Endodermal cell (in vitro differentiated cells): ENCODE measurements around the gene AADAT. TPM values are rescaled to one million over a fixed set of nuclear protein-coding genes. Genes with fewer than 3 reads are reported as not detected.

ENCODE experiments used
- DNase-seq: peaks from one replicate; pipeline ENCODE4 v3.0.0-alpha.2; 2017
- H3K27ac ChIP-seq: 2 replicates; pipeline ENCODE4 v1.5.1; 2013; ENCODE audit warnings: mild to moderate bottlenecking, low read depth, low read length, moderate library complexity
- H3K27me3 ChIP-seq: 2 replicates; pipeline ENCODE4 v1.6.1; 2013; ENCODE audit warnings: mild to moderate bottlenecking, low read length, moderate library complexity; ENCODE audit not compliant: insufficient read depth, control insufficient read depth, poor library complexity, severe bottlenecking
- H3K36me3 ChIP-seq: 2 replicates; pipeline ENCODE4 v1.7.0; 2013; ENCODE audit warnings: mild to moderate bottlenecking, low read length, moderate library complexity; ENCODE audit not compliant: control insufficient read depth, insufficient read depth
- H3K4me1 ChIP-seq: one replicate; pipeline ENCODE4 v1.7.0; 2013; ENCODE audit warnings: low read length; ENCODE audit not compliant: control insufficient read depth, insufficient read depth
- H3K4me3 ChIP-seq: 2 replicates; pipeline ENCODE4 v1.5.1; 2013; ENCODE audit warnings: mild to moderate bottlenecking, low read length, moderate library complexity
- H3K9ac ChIP-seq: 2 replicates; pipeline ENCODE4 v1.6.1; 2013; ENCODE audit warnings: mild to moderate bottlenecking, low read length, moderate library complexity; ENCODE audit not compliant: poor library complexity, severe bottlenecking; ENCODE audit errors: extremely low read depth
- H3K9me3 ChIP-seq: 2 replicates; pipeline ENCODE4 v1.6.1; 2013; ENCODE audit warnings: mild to moderate bottlenecking, low read length, moderate library complexity; ENCODE audit not compliant: control insufficient read depth
- H3K27ac Mint-ChIP-seq: 2 replicates; pipeline ENCODE4 v1.8.0; 2020; ENCODE audit warnings: mixed read lengths
- H3K27me3 Mint-ChIP-seq: 2 replicates; pipeline ENCODE4 v1.8.0; 2021; ENCODE audit warnings: mild to moderate bottlenecking, mixed read lengths; ENCODE audit not compliant: insufficient read depth
- H3K36me3 Mint-ChIP-seq: 2 replicates; pipeline ENCODE4 v1.8.0; 2020; ENCODE audit warnings: low read depth, mixed read lengths
- H3K4me1 Mint-ChIP-seq: 2 replicates; pipeline ENCODE4 v1.8.0; 2020; ENCODE audit warnings: mixed read lengths
- H3K4me3 Mint-ChIP-seq: 2 replicates; pipeline ENCODE4 v1.8.0; 2020; ENCODE audit warnings: mild to moderate bottlenecking, moderate library complexity, mixed read lengths
- H3K9me3 Mint-ChIP-seq: 2 replicates; pipeline ENCODE4 v1.8.0; 2020; ENCODE audit warnings: mild to moderate bottlenecking, mixed read lengths
- WGBS, 2 experiments: methylation state at CpG; one replicate each; pipeline versions ENCODE4 v1.1.5 to v1.1.7; 2013; ENCODE audit warnings: missing lambda C conversion rate in 2 of 2, mixed read lengths in 1 of 2; ENCODE audit not compliant: insufficient coverage in 1 of 2, insufficient read length in 1 of 2; 5-methylcytosine and 5-hydroxymethylcytosine counted together
- total RNA-seq, 2 donors: library from RNA; stranded (reverse); fragmentation: NEBNext Ultra II Directional in 1 of 2; extraction: Animal tissue kit (Norgen Biotek cat#: 25700) in 1 of 2; gene quantifications; 2 replicates in 1 of 2; 3 replicates in 1 of 2; pipeline ENCODE4 v1.2.1, GENCODE V29; 2021
- TF ChIP-seq, protein P1 (sequence below): fragments of 200-600 bp; sonication (generic); conservative IDR thresholded peaks from 2 replicates; pipeline ENCODE4 v1.5.0; 2021; ENCODE audit warnings: antibody characterized with exemption, mild to moderate bottlenecking

The AADAT gene
- total RNA-seq, 2 donors from 2014 or later: 34.4 to 42.3 TPM

DNA sequence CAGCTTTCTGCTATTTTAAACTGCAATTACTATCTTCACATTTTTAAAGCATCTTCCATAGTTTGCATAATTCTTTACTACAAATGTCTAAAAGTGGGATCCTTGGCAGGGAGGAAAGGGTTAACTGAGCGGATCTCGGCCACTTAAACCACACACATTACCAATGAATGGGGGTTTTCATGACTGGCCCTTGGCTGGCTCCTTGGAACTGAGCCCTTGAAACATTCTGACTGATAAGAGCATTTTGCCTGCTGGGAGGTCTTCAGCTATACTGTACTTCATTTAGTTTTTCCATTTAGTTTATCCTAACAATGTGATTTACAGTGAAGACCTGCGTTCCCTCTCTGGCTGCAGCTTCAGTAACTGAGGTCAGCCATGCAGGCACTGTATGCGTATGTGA, 31.9 kb downstream of the AADAT start:
- H3K27ac Mint-ChIP-seq: peak overlapping the region; percentile 28
- peaks cover 20% of the 10 kb centered on the region for H3K4me1 Mint-ChIP-seq
- H3K27me3 ChIP-seq: no peaks in the 10 kb centered on the region
- H3K27me3 Mint-ChIP-seq: no peaks in the 10 kb centered on the region
- TF ChIP-seq, protein P1, sequence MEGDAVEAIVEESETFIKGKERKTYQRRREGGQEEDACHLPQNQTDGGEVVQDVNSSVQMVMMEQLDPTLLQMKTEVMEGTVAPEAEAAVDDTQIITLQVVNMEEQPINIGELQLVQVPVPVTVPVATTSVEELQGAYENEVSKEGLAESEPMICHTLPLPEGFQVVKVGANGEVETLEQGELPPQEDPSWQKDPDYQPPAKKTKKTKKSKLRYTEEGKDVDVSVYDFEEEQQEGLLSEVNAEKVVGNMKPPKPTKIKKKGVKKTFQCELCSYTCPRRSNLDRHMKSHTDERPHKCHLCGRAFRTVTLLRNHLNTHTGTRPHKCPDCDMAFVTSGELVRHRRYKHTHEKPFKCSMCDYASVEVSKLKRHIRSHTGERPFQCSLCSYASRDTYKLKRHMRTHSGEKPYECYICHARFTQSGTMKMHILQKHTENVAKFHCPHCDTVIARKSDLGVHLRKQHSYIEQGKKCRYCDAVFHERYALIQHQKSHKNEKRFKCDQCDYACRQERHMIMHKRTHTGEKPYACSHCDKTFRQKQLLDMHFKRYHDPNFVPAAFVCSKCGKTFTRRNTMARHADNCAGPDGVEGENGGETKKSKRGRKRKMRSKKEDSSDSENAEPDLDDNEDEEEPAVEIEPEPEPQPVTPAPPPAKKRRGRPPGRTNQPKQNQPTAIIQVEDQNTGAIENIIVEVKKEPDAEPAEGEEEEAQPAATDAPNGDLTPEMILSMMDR: no peak
- no peak overlapping the region for H3K9ac ChIP-seq
- no peaks in the 10 kb centered on the region for H3K9me3 ChIP-seq
- peaks cover 56% of the 10 kb centered on the region for H3K36me3 ChIP-seq
- WGBS, 2 experiments: 79 to 83% methylated on average over 4 of the region's 4 CpGs
- no peak for DNase-seq
- no peak overlapping the region for H3K4me3 ChIP-seq
- peaks cover 41% of the 10 kb centered on the region for H3K36me3 Mint-ChIP-seq
- H3K4me1 ChIP-seq: no peaks in the 10 kb centered on the region
- no peaks in the 10 kb centered on the region for H3K9me3 Mint-ChIP-seq
- H3K27ac ChIP-seq: no peak overlapping the region
- no peak overlapping the region for H3K4me3 Mint-ChIP-seq

DNA sequence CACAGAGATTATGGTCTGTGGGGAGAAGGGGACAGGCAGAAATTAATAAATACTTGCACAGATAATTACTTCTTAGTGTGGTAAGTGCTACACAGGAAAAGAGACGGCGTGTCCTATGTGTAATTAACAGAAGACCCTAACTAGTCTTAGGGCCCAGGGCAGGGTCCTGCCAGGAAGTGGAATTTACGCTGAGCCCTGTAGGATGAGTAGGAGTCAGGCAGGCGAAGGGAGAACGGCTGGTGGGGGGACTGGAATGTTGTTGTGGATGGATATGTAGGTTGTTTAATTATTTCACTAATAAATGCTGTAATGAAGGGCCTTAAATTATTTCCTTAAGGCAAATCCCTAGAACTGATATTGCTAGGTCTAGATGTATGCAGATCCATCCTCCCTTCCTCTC, 36.8 kb downstream of the AADAT start:
- no peak overlapping the region for H3K27ac Mint-ChIP-seq
- H3K4me1 Mint-ChIP-seq: peaks cover 10% of the 10 kb centered on the region
- WGBS, 2 experiments: 90 to 100% methylated on average over 2 to 5 of the region's 5 CpGs
- DNase-seq: no peak
- peaks cover 4% of the 10 kb centered on the region for H3K9me3 Mint-ChIP-seq
- Histone ChIP-seq H3K27me3 (no peaks in the 10 kb centered on the region), H3K4me1 (no peaks in the 10 kb centered on the region), H3K4me3 (no peak overlapping the region), H3K9me3 (peaks cover 7% of the 10 kb centered on the region), H3K27ac (no peak overlapping the region), H3K36me3 (peaks cover 7% of the 10 kb centered on the region), H3K9ac (no peak overlapping the region)
- TF ChIP-seq, protein P1: no peak
- no peak overlapping the region for H3K4me3 Mint-ChIP-seq
- peaks cover 11% of the 10 kb centered on the region for H3K36me3 Mint-ChIP-seq
- H3K27me3 Mint-ChIP-seq: no peaks in the 10 kb centered on the region

DNA sequence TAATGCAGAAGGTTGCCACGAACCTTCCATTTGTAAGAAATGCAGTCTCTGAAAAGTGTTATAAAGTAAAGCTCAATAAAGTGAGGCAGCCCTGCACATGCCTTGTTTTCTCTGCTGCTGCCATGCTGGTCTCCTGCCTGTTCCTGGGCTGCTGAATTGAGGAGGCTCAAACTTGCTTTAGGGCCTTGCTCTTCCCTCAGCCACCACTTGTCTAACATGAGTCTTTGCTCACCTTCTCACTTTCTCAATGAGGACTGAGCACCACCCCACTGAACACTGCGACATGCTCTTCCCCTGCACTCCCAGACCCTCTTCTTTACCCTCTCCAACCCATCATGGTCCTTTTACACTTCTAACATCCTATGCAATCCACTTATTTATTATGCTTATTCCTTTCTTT, 38.4 kb downstream of the AADAT start:
- DNase-seq: no peak
- Mint-ChIP-seq H3K27me3 (no peaks in the 10 kb centered on the region), H3K9me3 (peaks cover 9% of the 10 kb centered on the region), H3K27ac (no peak overlapping the region), H3K36me3 (no peaks in the 10 kb centered on the region), H3K4me1 (peaks cover 7% of the 10 kb centered on the region), H3K4me3 (no peak overlapping the region)
- WGBS, 2 experiments: 91 to 100% methylated on average over 2 of the region's 2 CpGs
- H3K9ac ChIP-seq: no peak overlapping the region
- no peaks in the 10 kb centered on the region for H3K36me3 ChIP-seq
- peaks cover 7% of the 10 kb centered on the region for H3K9me3 ChIP-seq
- no peaks in the 10 kb centered on the region for H3K4me1 ChIP-seq
- TF ChIP-seq, protein P1: peak; percentile 35
- H3K4me3 ChIP-seq: no peak overlapping the region
- H3K27ac ChIP-seq: no peak overlapping the region
- H3K27me3 ChIP-seq: no peaks in the 10 kb centered on the region
